MM.1S (cell line): ENCODE results near the gene KIDINS220.

Experiments
- DNase-seq: peaks from one replicate; pipeline ENCODE4 v3.0.0-alpha.2; 2015
- H2AFZ ChIP-seq: fragments of 300-600 bp; sonication (generic); 2 replicates; pipeline ENCODE4 v1.6.0; 2016; ENCODE audit warnings: antibody characterized with exemption, low read length
- H3F3A ChIP-seq: fragments of 300-600 bp; sonication (generic); 2 replicates; pipeline ENCODE4 v1.6.1; 2016; ENCODE audit warnings: mild to moderate bottlenecking, antibody characterized with exemption, low read length, moderate library complexity, mixed read lengths; ENCODE audit not compliant: insufficient read depth
- H3K27ac ChIP-seq: fragments of 300-600 bp; sonication (generic); 2 replicates; pipeline ENCODE4 v1.5.1; 2016; ENCODE audit warnings: mild to moderate bottlenecking, low read length
- H3K27me3 ChIP-seq: fragments of 300-600 bp; sonication (generic); replicated peaks from 2 replicates; pipeline ENCODE4 v1.6.0; 2016; ENCODE audit warnings: low read length; ENCODE audit not compliant: insufficient read depth
- H3K36me3 ChIP-seq: fragments of 300-600 bp; sonication (generic); replicated peaks from 2 replicates; pipeline ENCODE4 v1.6.1; 2016; ENCODE audit warnings: mild to moderate bottlenecking, low read length, mixed read lengths; ENCODE audit not compliant: insufficient read depth
- H3K4me1 ChIP-seq: fragments of 300-600 bp; sonication (generic); 2 replicates; pipeline ENCODE4 v1.6.1; 2016; ENCODE audit warnings: low read length, mixed read lengths
- H3K4me2 ChIP-seq: fragments of 300-600 bp; sonication (generic); 2 replicates; pipeline ENCODE4 v1.6.0; 2016; ENCODE audit warnings: low read depth, low read length
- H3K4me3 ChIP-seq: fragments of 300-600 bp; sonication (generic); 2 replicates; pipeline ENCODE4 v1.5.1; 2016; ENCODE audit warnings: low read length, mixed read lengths
- H3K79me2 ChIP-seq: fragments of 300-600 bp; sonication (generic); 2 replicates; pipeline ENCODE4 v1.6.1; 2016; ENCODE audit warnings: mixed run types, low read length, mixed read lengths
- H3K9ac ChIP-seq: fragments of 300-600 bp; sonication (generic); 2 replicates; pipeline ENCODE4 v1.6.1; 2016; ENCODE audit warnings: low read length, mixed read lengths
- H3K9me2 ChIP-seq: fragments of 300-600 bp; sonication (generic); replicated peaks from 2 replicates; pipeline ENCODE4 v1.6.1; 2016; ENCODE audit warnings: mild to moderate bottlenecking, low read length, mixed read lengths; ENCODE audit not compliant: insufficient read depth
- H3K9me3 ChIP-seq: fragments of 300-600 bp; sonication (generic); replicated peaks from 2 replicates; pipeline ENCODE4 v1.6.1; 2016; ENCODE audit warnings: mild to moderate bottlenecking, low read length, mixed read lengths; ENCODE audit not compliant: insufficient read depth
- H4K20me1 ChIP-seq: fragments of 300-600 bp; sonication (generic); 2 replicates; pipeline ENCODE4 v1.6.1; 2016; ENCODE audit warnings: mild to moderate bottlenecking, low read length, moderate library complexity, mixed read lengths; ENCODE audit not compliant: insufficient read depth
- CTCF ChIP-seq: fragments of 300-600 bp; sonication (generic); IDR thresholded peaks from 2 replicates; pipeline ENCODE4 v1.5.1; 2016; ENCODE audit warnings: antibody characterized with exemption, low read length, mixed read lengths
- EZH2 ChIP-seq: fragments of 300-600 bp; sonication (generic); optimal IDR thresholded peaks from 2 replicates; pipeline ENCODE3; 2017; ENCODE audit warnings: low read depth, mild to moderate bottlenecking, antibody characterized with exemption, low read length, mixed read lengths
- EZH2phosphoT487 ChIP-seq: fragments of 300-600 bp; sonication (generic); IDR thresholded peaks from 2 replicates; pipeline ENCODE4 v1.6.1; 2018; ENCODE audit warnings: antibody characterized with exemption, low read length

KIDINS220 gene

GRCh38 chr2:8821276-8822217 lies 15.9 kb downstream of the KIDINS220 start:
- H3K4me1 ChIP-seq: no peaks in the 10 kb centered on the region
- H3K4me3 ChIP-seq: no peak overlapping the region
- H3K4me2 ChIP-seq: no peak overlapping the region
- H3K9ac ChIP-seq: no peak overlapping the region
- H3F3A ChIP-seq: no peaks in the 10 kb centered on the region
- no peaks in the 10 kb centered on the region; the same call in 1 of the 2 replicates for H3K36me3 ChIP-seq
- no peak overlapping the region for H3K27ac ChIP-seq
- H3K27me3 ChIP-seq: no peaks in the 10 kb centered on the region
- H3K9me2 ChIP-seq: no peaks in the 10 kb centered on the region
- DNase-seq: no peak
- no peaks in the 10 kb centered on the region for H3K9me3 ChIP-seq
- no peak overlapping the region for H2AFZ ChIP-seq
- TF ChIP-seq EZH2 (no peak), CTCF (no peak), EZH2phosphoT487 (no peak)
- H3K79me2 ChIP-seq: no peaks in the 10 kb centered on the region
- no peaks in the 10 kb centered on the region for H4K20me1 ChIP-seq

DNA sequence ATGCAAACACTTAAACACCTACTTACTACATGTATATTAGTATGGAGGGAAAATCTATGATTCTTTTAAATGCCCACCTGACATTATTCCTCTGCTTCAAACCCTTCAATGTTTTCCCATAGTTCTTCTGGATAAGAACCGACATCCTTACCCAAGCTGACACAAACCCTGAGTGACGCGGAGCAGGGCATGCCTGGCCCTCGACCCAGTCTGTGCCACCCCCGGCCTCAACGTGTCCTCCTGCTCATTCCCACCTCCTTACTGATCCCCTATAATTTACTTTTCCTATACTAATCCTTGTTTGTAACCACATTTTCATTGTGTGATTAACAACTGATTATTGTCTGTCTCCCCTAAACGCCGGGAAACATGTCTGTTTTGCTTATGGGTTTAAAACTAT lies 17.5 kb downstream of the KIDINS220 start:
- Histone ChIP-seq H3K9ac (no peak overlapping the region), H3K4me1 (no peaks in the 10 kb centered on the region), H3K79me2 (no peaks in the 10 kb centered on the region), H3K4me3 (no peak overlapping the region), H3F3A (no peaks in the 10 kb centered on the region), H3K4me2 (no peak overlapping the region), H3K27ac (no peak overlapping the region), H2AFZ (no peak overlapping the region), H3K9me3 (no peaks in the 10 kb centered on the region), H4K20me1 (no peaks in the 10 kb centered on the region), H3K36me3 (no peaks in the 10 kb centered on the region; the same call in 1 of the 2 replicates), H3K9me2 (no peaks in the 10 kb centered on the region), H3K27me3 (no peaks in the 10 kb centered on the region)
- no peak for DNase-seq
- TF ChIP-seq CTCF (no peak), EZH2 (no peak), EZH2phosphoT487 (no peak)

DNA sequence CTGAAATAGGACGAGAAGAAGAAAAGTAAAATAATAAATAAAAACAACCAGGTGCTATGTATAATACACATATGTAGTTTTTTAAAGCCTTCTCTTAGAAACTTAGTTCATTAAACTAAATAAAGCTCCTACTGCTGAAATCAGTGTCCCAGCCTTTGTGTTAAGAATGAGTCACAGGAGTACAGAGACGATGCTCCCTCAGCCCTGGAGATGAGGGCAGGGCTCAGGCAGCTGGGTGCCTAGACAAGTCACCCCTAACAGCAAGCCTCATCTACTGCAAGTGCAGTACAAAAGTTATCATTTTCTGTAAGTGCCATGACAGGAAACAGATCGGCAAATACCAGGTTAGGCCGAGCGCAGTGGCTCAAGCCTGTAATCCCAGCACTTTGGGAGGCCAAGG lies 18.2 kb downstream of the KIDINS220 start:
- H2AFZ ChIP-seq: no peak overlapping the region
- H3K36me3 ChIP-seq: no peaks in the 10 kb centered on the region; the same call in 1 of the 2 replicates
- no peaks in the 10 kb centered on the region for H3K27me3 ChIP-seq
- no peak overlapping the region for H3K4me3 ChIP-seq
- no peak overlapping the region for H3K27ac ChIP-seq
- H3K4me2 ChIP-seq: no peak overlapping the region
- H3K9me2 ChIP-seq: no peaks in the 10 kb centered on the region
- no peak for DNase-seq
- H3K9me3 ChIP-seq: no peaks in the 10 kb centered on the region
- H3F3A ChIP-seq: no peaks in the 10 kb centered on the region
- no peak overlapping the region for H3K9ac ChIP-seq
- no peaks in the 10 kb centered on the region for H3K79me2 ChIP-seq
- TF ChIP-seq EZH2: no peak
- no peak for TF ChIP-seq CTCF
- TF ChIP-seq EZH2phosphoT487: no peak
- H3K4me1 ChIP-seq: no peaks in the 10 kb centered on the region
- H4K20me1 ChIP-seq: no peaks in the 10 kb centered on the region
